ENCODE results near the gene TNNT3. TPM values are rescaled to one million over a fixed set of nuclear protein-coding genes. Genes with fewer than 3 reads are reported as not detected.

Gene TNNT3
- 14.5 TPM for polyA plus RNA-seq (2013)

GRCh38 chr11:1919391-1920127 lies at the start of gene TNNT3:
Gene TNNT3 (plus strand): TSS chr11:1919703. CDS start chr11:1922875, 3,172 bp downstream.
- POLR2A ChIA-PET, result no interaction called here
- no peaks in the 10 kb centered on the region for H3K36me3 ChIP-seq (ENCODE audit: control insufficient read depth in 4 of 4, insufficient read depth in 4 of 4, low read length in 3 of 4)

GRCh38 chr11:1870326-1870696 lies 49.2 kb upstream of the TNNT3 start:
- no peaks in the 10 kb centered on the region for H3K9me3 ChIP-seq (ENCODE audit: control extremely low read depth in 1 of 5, control insufficient read depth in 4 of 5, insufficient read depth in 2 of 5, low read depth in 1 of 5, low read length in 4 of 5)
- no peak for DNase-seq
- H3K27me3 ChIP-seq (replicated peaks in 2 of 5; ENCODE audit: control insufficient read depth in 4 of 5, insufficient read depth in 5 of 5, low read length in 4 of 5), result no peaks in the 10 kb centered on the region
- ChIA-PET POLR2A (no interaction called here), CTCF (interaction anchor here (0.6 kb wide), 1 partner anchor 288 kb away, joined by 3 read pairs; no protein-coding TSS in a partner anchor)
- no peak overlapping the region for H3K4me3 ChIP-seq (ENCODE audit: control insufficient read depth in 1 of 7, extremely low read depth in 1 of 7, insufficient read depth in 4 of 7, low read depth in 2 of 7, low read length in 6 of 7)
- 89% methylated on average over 11 of the region's 12 CpGs for WGBS (ENCODE audit: insufficient coverage)
- H3K4me1 ChIP-seq (ENCODE audit: control extremely low read depth in 1 of 4, control insufficient read depth in 4 of 4, insufficient read depth in 4 of 4, low read length in 3 of 4), result peaks cover 0 to 7% (median 4%) of the 10 kb centered on the region in 4 experiments
- H3K36me3 ChIP-seq (ENCODE audit: control insufficient read depth in 4 of 4, insufficient read depth in 4 of 4, low read length in 3 of 4), result peaks cover 0 to 9% (median 3%) of the 10 kb centered on the region in 4 experiments
- no peak overlapping the region for H3K27ac ChIP-seq (ENCODE audit: insufficient read depth in 1 of 2, low read depth in 1 of 2, low read length in 2 of 2, poor library complexity in 1 of 2, severe bottlenecking in 2 of 2)

More at GRCh38 chr11:1919391-1920127, at the start of gene TNNT3:
- no peaks in the 10 kb centered on the region for H3K27me3 ChIP-seq (replicated peaks in 2 of 5; ENCODE audit: control insufficient read depth in 4 of 5, insufficient read depth in 5 of 5, low read length in 4 of 5)
- no peak within 1 kb of the TSS for H3K27ac ChIP-seq (ENCODE audit: insufficient read depth in 1 of 2, low read depth in 1 of 2, low read length in 2 of 2, poor library complexity in 1 of 2, severe bottlenecking in 2 of 2)
- 94% methylated on average over 25 of the region's 31 CpGs for WGBS (ENCODE audit: insufficient coverage)
- CTCF ChIA-PET, result interaction anchor here (4.3 kb wide), 1 partner anchor 30 kb away, joined by 53 read pairs; the partner anchor contains the start of gene PRR33
- H3K4me1 ChIP-seq (ENCODE audit: control extremely low read depth in 1 of 4, control insufficient read depth in 4 of 4, insufficient read depth in 4 of 4, low read length in 3 of 4), result peaks cover 0 to 37% (median 23%) of the 10 kb centered on the region in 4 experiments
- no peak within 1 kb of the TSS for H3K4me3 ChIP-seq (ENCODE audit: control insufficient read depth in 1 of 7, extremely low read depth in 1 of 7, insufficient read depth in 4 of 7, low read depth in 2 of 7, low read length in 6 of 7)
- no peaks in the 10 kb centered on the region for H3K9me3 ChIP-seq (ENCODE audit: control extremely low read depth in 1 of 5, control insufficient read depth in 4 of 5, insufficient read depth in 2 of 5, low read depth in 1 of 5, low read length in 4 of 5)
- no peak for DNase-seq

- ChIA-PET CTCF (no interaction called here), POLR2A (no interaction called here)
- Histone ChIP-seq H3K27ac (ENCODE audit: insufficient read depth in 1 of 2, low read depth in 1 of 2, low read length in 2 of 2, poor library complexity in 1 of 2, severe bottlenecking in 2 of 2) (no peak overlapping the region), H3K4me3 (ENCODE audit: control insufficient read depth in 1 of 7, extremely low read depth in 1 of 7, insufficient read depth in 4 of 7, low read depth in 2 of 7, low read length in 6 of 7) (no peak overlapping the region), H3K4me1 (ENCODE audit: control extremely low read depth in 1 of 4, control insufficient read depth in 4 of 4, insufficient read depth in 4 of 4, low read length in 3 of 4) (peaks cover 0 to 10% (median 7%) of the 10 kb centered on the region in 4 experiments), H3K36me3 (ENCODE audit: control insufficient read depth in 4 of 4, insufficient read depth in 4 of 4, low read length in 3 of 4) (peaks cover 0 to 4% (median 2%) of the 10 kb centered on the region in 4 experiments), H3K27me3 (replicated peaks in 2 of 5; ENCODE audit: control insufficient read depth in 4 of 5, insufficient read depth in 5 of 5, low read length in 4 of 5) (no peaks in the 10 kb centered on the region), H3K9me3 (ENCODE audit: control extremely low read depth in 1 of 5, control insufficient read depth in 4 of 5, insufficient read depth in 2 of 5, low read depth in 1 of 5, low read length in 4 of 5) (no peaks in the 10 kb centered on the region)
- peak in 1 of 3 donors; percentile 27 for DNase-seq
- WGBS (ENCODE audit: insufficient coverage), result 93% methylated on average over 49 of the region's 50 CpGs
These were observed 48.6 kb upstream of the TNNT3 start for GRCh38 chr11:1870721-1871466.

GRCh38 chr11:1871531-1871930 lies 48.0 kb upstream of the TNNT3 start:
- no peak overlapping the region for H3K4me3 ChIP-seq (ENCODE audit: control insufficient read depth in 1 of 7, extremely low read depth in 1 of 7, insufficient read depth in 4 of 7, low read depth in 2 of 7, low read length in 6 of 7)
- H3K27ac ChIP-seq (ENCODE audit: insufficient read depth in 1 of 2, low read depth in 1 of 2, low read length in 2 of 2, poor library complexity in 1 of 2, severe bottlenecking in 2 of 2), result no peak overlapping the region
- peaks cover 0 to 4% (median 0%) of the 10 kb centered on the region in 4 experiments for H3K36me3 ChIP-seq (ENCODE audit: control insufficient read depth in 4 of 4, insufficient read depth in 4 of 4, low read length in 3 of 4)
- DNase-seq, result no peak
- CTCF ChIA-PET, result no interaction called here
- no peaks in the 10 kb centered on the region for H3K27me3 ChIP-seq (replicated peaks in 2 of 5; ENCODE audit: control insufficient read depth in 4 of 5, insufficient read depth in 5 of 5, low read length in 4 of 5)
- WGBS (ENCODE audit: insufficient coverage), result 100% methylated on average over 4 of the region's 15 CpGs
- no peaks in the 10 kb centered on the region for H3K9me3 ChIP-seq (ENCODE audit: control extremely low read depth in 1 of 5, control insufficient read depth in 4 of 5, insufficient read depth in 2 of 5, low read depth in 1 of 5, low read length in 4 of 5)
- peaks cover 0 to 17% (median 13%) of the 10 kb centered on the region in 4 experiments for H3K4me1 ChIP-seq (ENCODE audit: control extremely low read depth in 1 of 4, control insufficient read depth in 4 of 4, insufficient read depth in 4 of 4, low read length in 3 of 4)
- POLR2A ChIA-PET, result no interaction called here

GRCh38 chr11:1872267-1872985 lies 47.1 kb upstream of the TNNT3 start:
- ChIA-PET CTCF (no interaction called here), POLR2A (no interaction called here)
- 87% methylated on average over 18 of the region's 25 CpGs for WGBS (ENCODE audit: insufficient coverage)
- Histone ChIP-seq H3K9me3 (ENCODE audit: control extremely low read depth in 1 of 5, control insufficient read depth in 4 of 5, insufficient read depth in 2 of 5, low read depth in 1 of 5, low read length in 4 of 5) (no peaks in the 10 kb centered on the region), H3K4me1 (ENCODE audit: control extremely low read depth in 1 of 4, control insufficient read depth in 4 of 4, insufficient read depth in 4 of 4, low read length in 3 of 4) (peaks cover 0 to 24% (median 19%) of the 10 kb centered on the region in 4 experiments), H3K36me3 (ENCODE audit: control insufficient read depth in 4 of 4, insufficient read depth in 4 of 4, low read length in 3 of 4) (no peaks in the 10 kb centered on the region), H3K27ac (ENCODE audit: insufficient read depth in 1 of 2, low read depth in 1 of 2, low read length in 2 of 2, poor library complexity in 1 of 2, severe bottlenecking in 2 of 2) (no peak overlapping the region), H3K4me3 (ENCODE audit: control insufficient read depth in 1 of 7, extremely low read depth in 1 of 7, insufficient read depth in 4 of 7, low read depth in 2 of 7, low read length in 6 of 7) (no peak overlapping the region), H3K27me3 (replicated peaks in 2 of 5; ENCODE audit: control insufficient read depth in 4 of 5, insufficient read depth in 5 of 5, low read length in 4 of 5) (no peaks in the 10 kb centered on the region)
- DNase-seq, result no peak

GRCh38 chr11:1873048-1873812 lies 46.3 kb upstream of the TNNT3 start:
- Histone ChIP-seq H3K4me3 (ENCODE audit: control insufficient read depth in 1 of 7, extremely low read depth in 1 of 7, insufficient read depth in 4 of 7, low read depth in 2 of 7, low read length in 6 of 7) (no peak overlapping the region), H3K27ac (ENCODE audit: insufficient read depth in 1 of 2, low read depth in 1 of 2, low read length in 2 of 2, poor library complexity in 1 of 2, severe bottlenecking in 2 of 2) (no peak overlapping the region), H3K9me3 (ENCODE audit: control extremely low read depth in 1 of 5, control insufficient read depth in 4 of 5, insufficient read depth in 2 of 5, low read depth in 1 of 5, low read length in 4 of 5) (no peaks in the 10 kb centered on the region), H3K27me3 (replicated peaks in 2 of 5; ENCODE audit: control insufficient read depth in 4 of 5, insufficient read depth in 5 of 5, low read length in 4 of 5) (no peaks in the 10 kb centered on the region), H3K36me3 (ENCODE audit: control insufficient read depth in 4 of 4, insufficient read depth in 4 of 4, low read length in 3 of 4) (no peaks in the 10 kb centered on the region), H3K4me1 (ENCODE audit: control extremely low read depth in 1 of 4, control insufficient read depth in 4 of 4, insufficient read depth in 4 of 4, low read length in 3 of 4) (peaks cover 0 to 32% (median 24%) of the 10 kb centered on the region in 4 experiments)
- ChIA-PET POLR2A (no interaction called here), CTCF (no interaction called here)
- DNase-seq, result no peak
- WGBS (ENCODE audit: insufficient coverage), result 58% methylated on average over 9 of the region's 11 CpGs

Data from common myeloid progenitor, CD34-positive (primary cell).